ENCODE data around the gene SF3B2. TPM values are rescaled to one million over a fixed set of nuclear protein-coding genes. Genes with fewer than 3 reads are reported as not detected.

Gene SF3B2
- total and polyA plus RNA-seq, 9 of the 15 experiments (the other 6 are each of a cell fraction or from before 2014, with no cell fraction given), result 58.3 to 248 (median 157) TPM

- peaks cover 12% of the 10 kb centered on the region for H3K79me2 ChIP-seq (ENCODE audit: control insufficient read depth, insufficient read depth, low read length)
- FAIRE-seq, result no peak
- ChIA-PET CTCF (ENCODE audit: low intra/inter-chr PET ratio) (no interaction called here), POLR2A (interaction anchor here (1.2 to 3.3 kb wide), 5 partner anchors 9 to 150 kb away, joined by 3 to 13 read pairs (median 6); partner anchors contain the start of gene CFL1)
- intact Hi-C loops (cut with micrococcal nuclease) (no loop called here), in situ Hi-C loops (cut with MboI) (no loop called here)
- no peak for ATAC-seq
- H3K4me1 ChIP-seq (replicated peaks in 1 of 2; ENCODE audit: control insufficient read depth in 2 of 2, insufficient read depth in 2 of 2, low read length in 2 of 2), result peaks cover 28 to 42% of the 10 kb centered on the region in 2 experiments
- no peak for DNase-seq (ENCODE audit: extremely low read depth in 1 of 4, low spot score in 3 of 4)
- no peak overlapping the region for H3K4me3 ChIP-seq
- no peak overlapping the region for H2AFZ ChIP-seq (ENCODE audit: low read depth, low read length)
- H3K9ac ChIP-seq (ENCODE audit: insufficient read depth in 1 of 2, low read depth in 2 of 2, low read length in 2 of 2), result no peak overlapping the region; a peak in 1 of 4 replicates
- H3K27me3 ChIP-seq (ENCODE audit: control insufficient read depth in 2 of 2, insufficient read depth in 2 of 2, low read length in 2 of 2), result no peaks in the 10 kb centered on the region
- BruUV-seq (replicated peaks), result no TSS peak
- no peak overlapping the region for H3K4me2 ChIP-seq (ENCODE audit: insufficient read depth, low read length)
- no peaks in the 10 kb centered on the region for H3K9me1 ChIP-seq (ENCODE audit: control insufficient read depth, insufficient read depth, low read length)
- H3K27ac ChIP-seq (ENCODE audit: extremely low read depth, low read depth, low read length), result no peak overlapping the region
- no peaks in the 10 kb centered on the region for H4K20me1 ChIP-seq (replicated peaks; ENCODE audit: control insufficient read depth, insufficient read depth, low read length)
- no peaks in the 10 kb centered on the region for H3K9me3 ChIP-seq (replicated peaks; ENCODE audit: control insufficient read depth, insufficient read depth, low read depth, low read length)
- WGBS (ENCODE audit: insufficient coverage, low coverage, missing lambda C conversion rate), result 44% methylated on average over 2 of the region's 2 CpGs
- H3K36me3 ChIP-seq (ENCODE audit: control insufficient read depth, insufficient read depth, low read length), result peaks cover 24% of the 10 kb centered on the region; the same call in 2 of the 3 replicates
- TF ChIP-seq ESRRA (IDR thresholded peaks at IDR 0.05; ENCODE audit: borderline replicate concordance, low read depth) (no peak), NFE2 (IDR thresholded peaks at IDR 0.05; ENCODE audit: low read depth) (no peak), THAP12 (CRISPR knock-in tag; IDR thresholded peaks at IDR 0.05) (no peak), KAT7 (CRISPR knock-in tag; IDR thresholded peaks at IDR 0.05; ENCODE audit: borderline replicate concordance) (no peak), ARID3B (CRISPR knock-in tag; IDR thresholded peaks at IDR 0.05; ENCODE audit: borderline replicate concordance) (no peak), ZBTB2 (IDR thresholded peaks at IDR 0.05) (no peak), ZNF589 (CRISPR knock-in tag; IDR thresholded peaks at IDR 0.05; ENCODE audit: low read depth) (no peak), ZNF12 (CRISPR knock-in tag; IDR thresholded peaks at IDR 0.05) (no peak), ZNF561 (CRISPR knock-in tag; conservative IDR thresholded peaks at IDR 0.05) (no peak), C11orf30 (IDR thresholded peaks at IDR 0.05; ENCODE audit: low read depth) (no peak), HES1 (IDR thresholded peaks at IDR 0.05; ENCODE audit: low read depth) (no peak), ZNF717 (CRISPR knock-in tag; IDR thresholded peaks at IDR 0.05) (no peak), ZFP1 (CRISPR knock-in tag; IDR thresholded peaks at IDR 0.05) (no peak), NR2C1 (IDR thresholded peaks at IDR 0.05) (peak; percentile 23; the same call in 1 of the 2 replicates), NR2C1 (tag; IDR thresholded peaks at IDR 0.05) (no peak), CREM (IDR thresholded peaks at IDR 0.05; ENCODE audit: low read depth) (no peak), ETV6 (IDR thresholded peaks at IDR 0.05; ENCODE audit: borderline replicate concordance in 1 of 2, low read depth in 2 of 2, low read length in 1 of 2) (no peak), ETV6 (CRISPR knock-in tag; IDR thresholded peaks at IDR 0.05; ENCODE audit: borderline replicate concordance) (no peak), JUNB (CRISPR knock-in tag; conservative IDR thresholded peaks at IDR 0.05) (no peak)
These were observed 44.1 kb upstream of the SF3B2 start for GRCh38 chr11:66008095-66008467.

Measured in K562 (cell line).